ENCODE results near the gene TNS3. TPM values are rescaled to one million over a fixed set of nuclear protein-coding genes. Genes with fewer than 3 reads are reported as not detected.

The TNS3 gene
- total and polyA plus RNA-seq, 2 of the 13 experiments (the other 11 are each of a cell fraction or from before 2014, with no cell fraction given), result 52.9 to 55.7 TPM

- TF ChIP-seq ATF6 (CRISPR knock-in tag; conservative IDR thresholded peaks at IDR 0.05) (no peak), NBN (conservative IDR thresholded peaks at IDR 0.05) (no peak), THYN1 (CRISPR knock-in tag; IDR thresholded peaks at IDR 0.05; ENCODE audit: borderline replicate concordance, low read depth) (no peak), ZNF788 (CRISPR knock-in tag; IDR thresholded peaks at IDR 0.05; ENCODE audit: borderline replicate concordance) (no peak), STAT6 (CRISPR knock-in tag; IDR thresholded peaks at IDR 0.05; ENCODE audit: borderline replicate concordance) (no peak), ZNF605 (CRISPR knock-in tag; IDR thresholded peaks at IDR 0.05) (no peak), ZNF550 (CRISPR knock-in tag; IDR thresholded peaks at IDR 0.05; ENCODE audit: borderline replicate concordance) (no peak), WIZ (CRISPR knock-in tag; IDR thresholded peaks at IDR 0.05) (no peak), TFE3 (CRISPR knock-in tag; IDR thresholded peaks at IDR 0.05) (no peak), SMAD9 (CRISPR knock-in tag; IDR thresholded peaks at IDR 0.05) (no peak), ZNF616 (CRISPR knock-in tag; IDR thresholded peaks at IDR 0.05; ENCODE audit: low read depth) (no peak), ZNF703 (CRISPR knock-in tag; IDR thresholded peaks at IDR 0.05; ENCODE audit: borderline replicate concordance) (no peak), XRCC5 (optimal IDR thresholded peaks at IDR 0.05; ENCODE audit: low read length) (no peak), ZFAT (CRISPR knock-in tag; conservative IDR thresholded peaks at IDR 0.05) (no peak), JUN (CRISPR knock-in tag; IDR thresholded peaks at IDR 0.05) (no peak), SALL1 (CRISPR knock-in tag; IDR thresholded peaks at IDR 0.05) (peak; percentile 58; the same call in 1 of the 2 replicates), ZNF574 (CRISPR knock-in tag; IDR thresholded peaks at IDR 0.05) (0 out of 2 replicates have a peak, but pooled peaks have one; percentile 26), MEIS2 (CRISPR knock-in tag; IDR thresholded peaks at IDR 0.05) (no peak), TERF1 (CRISPR knock-in tag; IDR thresholded peaks at IDR 0.05) (no peak), KDM5B (CRISPR knock-in tag; IDR thresholded peaks at IDR 0.05; ENCODE audit: borderline replicate concordance) (no peak), MYC (CRISPR knock-in tag; IDR thresholded peaks at IDR 0.05; ENCODE audit: borderline replicate concordance) (no peak)
These were observed 43.0 kb downstream of the TNS3 start (continued) for GRCh38 chr7:47538846-47539311.

Measured in HepG2 (cell line).